Measurements from ENCODE around the gene APBA2.

DNA sequence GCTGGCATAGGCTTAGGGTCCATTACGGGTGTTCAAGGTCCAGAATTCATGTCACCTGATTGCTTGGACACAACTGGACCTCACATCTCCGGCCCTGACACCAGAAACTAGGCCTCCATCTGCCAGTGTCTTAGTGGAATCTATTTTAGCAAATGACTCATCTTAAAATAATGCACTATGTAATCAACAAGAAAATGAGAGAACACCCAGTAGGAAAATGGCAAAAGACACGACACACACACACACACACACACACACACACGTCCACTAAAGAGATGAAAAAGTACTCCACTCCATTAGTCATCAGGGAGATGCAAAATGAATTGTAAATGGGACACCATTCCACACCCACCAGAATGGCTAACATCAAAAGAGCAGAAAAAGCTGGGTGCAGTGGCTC is 11.2 kb downstream of the APBA2 start:
- TF ChIP-seq CTCF (IDR thresholded peaks at IDR 0.05): no peak
- no peak for TF ChIP-seq EZH2phosphoT487 (IDR thresholded peaks at IDR 0.05)
